ENCODE measurements around the gene CHAMP1.

Gene CHAMP1

GRCh38 chr13:114296902-114297301 is 17.4 kb upstream of the CHAMP1 start:
- H3K4me3 ChIP-seq (ENCODE audit: low read length): no peak overlapping the region
- DNase-seq (ENCODE audit: low read depth, low spot score): no peak

GRCh38 chr13:114298866-114299265 is 15.4 kb upstream of the CHAMP1 start:
- H3K4me3 ChIP-seq (ENCODE audit: low read length): no peak overlapping the region
- no peak for DNase-seq (ENCODE audit: low read depth, low spot score)

- H3K4me3 ChIP-seq (ENCODE audit: low read length): no peak overlapping the region
- no peak for DNase-seq (ENCODE audit: low read depth, low spot score)
Measured at GRCh38 chr13:114299604-114300305, 14.5 kb upstream of the CHAMP1 start.

- no peak overlapping the region for H3K4me3 ChIP-seq (ENCODE audit: low read length)
- no peak for DNase-seq (ENCODE audit: low read depth, low spot score)
Measured at GRCh38 chr13:114303700-114304327, 10.5 kb upstream of the CHAMP1 start.

- DNase-seq (ENCODE audit: low read depth, low spot score): no peak
Measured at GRCh38 chr13:114304346-114305034, 9.8 kb upstream of the CHAMP1 start.

GRCh38 chr13:114309086-114309485 is 5.2 kb upstream of the CHAMP1 start:
- no peak for DNase-seq (ENCODE audit: low read depth, low spot score)
- H3K4me3 ChIP-seq (ENCODE audit: low read length): no peak overlapping the region

More at GRCh38 chr13:114304346-114305034, 9.8 kb upstream of the CHAMP1 start:
- no peak overlapping the region for H3K4me3 ChIP-seq (ENCODE audit: low read length)

- DNase-seq (ENCODE audit: low read depth, low spot score): no peak
- H3K4me3 ChIP-seq (ENCODE audit: low read length): no peak overlapping the region
Measured at GRCh38 chr13:114309806-114310410, 4.4 kb upstream of the CHAMP1 start.

GRCh38 chr13:114310956-114311355 is 3.3 kb upstream of the CHAMP1 start:
- no peak for DNase-seq (ENCODE audit: low read depth, low spot score)
- H3K4me3 ChIP-seq (ENCODE audit: low read length): no peak overlapping the region

- H3K4me3 ChIP-seq (ENCODE audit: low read length): no peak overlapping the region
- DNase-seq (ENCODE audit: low read depth, low spot score): no peak
Measured at GRCh38 chr13:114311387-114311786, 2.9 kb upstream of the CHAMP1 start.

GRCh38 chr13:114311908-114312307 is 2.4 kb upstream of the CHAMP1 start:
- no peak for DNase-seq (ENCODE audit: low read depth, low spot score)
- H3K4me3 ChIP-seq (ENCODE audit: low read length): no peak overlapping the region

- DNase-seq (ENCODE audit: low read depth, low spot score): peak; percentile 25
- H3K4me3 ChIP-seq (ENCODE audit: low read length): peak overlapping the region; percentile 55
Measured at GRCh38 chr13:114313061-114313860, 1.0 kb upstream of the CHAMP1 start.

- H3K4me3 ChIP-seq (ENCODE audit: low read length): peak overlapping the region; percentile 69
- DNase-seq (ENCODE audit: low read depth, low spot score): peak; percentile 42
Measured at GRCh38 chr13:114315074-114315785, 927 bp downstream of the CHAMP1 start.

- H3K4me3 ChIP-seq (ENCODE audit: low read length): no peak overlapping the region
- no peak for DNase-seq (ENCODE audit: low read depth, low spot score)
Measured at GRCh38 chr13:114318624-114319023, 4.3 kb downstream of the CHAMP1 start.

- no peak overlapping the region for H3K4me3 ChIP-seq (ENCODE audit: low read length)
- DNase-seq (ENCODE audit: low read depth, low spot score): no peak
Measured at GRCh38 chr13:114319441-114319913, 5.2 kb downstream of the CHAMP1 start.

GRCh38 chr13:114320065-114320464 is 5.8 kb downstream of the CHAMP1 start:
- no peak overlapping the region for H3K4me3 ChIP-seq (ENCODE audit: low read length)
- DNase-seq (ENCODE audit: low read depth, low spot score): no peak

GRCh38 chr13:114321256-114321655 is 7.0 kb downstream of the CHAMP1 start:
- DNase-seq (ENCODE audit: low read depth, low spot score): no peak
- no peak overlapping the region for H3K4me3 ChIP-seq (ENCODE audit: low read length)

GRCh38 chr13:114323349-114323748 is 9.0 kb downstream of the CHAMP1 start:
- no peak overlapping the region for H3K4me3 ChIP-seq (ENCODE audit: low read length)
- DNase-seq (ENCODE audit: low read depth, low spot score): no peak

- DNase-seq (ENCODE audit: low read depth, low spot score): no peak
Measured at GRCh38 chr13:114324334-114324733, 10.0 kb downstream of the CHAMP1 start.

More at GRCh38 chr13:114324334-114324733, 10.0 kb downstream of the CHAMP1 start:
- H3K4me3 ChIP-seq (ENCODE audit: low read length): no peak overlapping the region

All from Jurkat, Clone E6-1 (cell line).